T-helper 17 cell (primary cell): ENCODE results near the gene PRKAR1B. TPM values are rescaled to one million over a fixed set of nuclear protein-coding genes. Genes with fewer than 3 reads are reported as not detected.

Experiments used
- ATAC-seq: fragments of 150-1000 bp; cut with Tn5 transposase; 2 replicates; pipeline ENCODE4 v1.10.0; 2021; ENCODE audit warnings: mild to moderate bottlenecking, moderate library complexity
- DNase-seq, 3 donors: peaks; one replicate each; pipeline versions ENCODE4 v3.0.0 to v3.0.0-alpha.2; 2020 to 2021
- H3K9me3 ChIP-seq: one replicate; pipeline ENCODE4 v1.7.0; 2013; ENCODE audit warnings: low read length, mild to moderate bottlenecking; ENCODE audit not compliant: control insufficient read depth, poor library complexity, severe bottlenecking
- H3K27ac Mint-ChIP-seq: one replicate; pipeline ENCODE4 v1.8.0; 2022; ENCODE audit warnings: mild to moderate bottlenecking, moderate library complexity, mixed read lengths
- H3K27me3 Mint-ChIP-seq: one replicate; pipeline ENCODE4 v1.8.0; 2022; ENCODE audit warnings: mixed read lengths
- H3K36me3 Mint-ChIP-seq: one replicate; pipeline ENCODE4 v1.8.0; 2022; ENCODE audit warnings: low read depth, mixed read lengths
- H3K4me1 Mint-ChIP-seq: one replicate; pipeline ENCODE4 v1.8.0; 2022; ENCODE audit warnings: mild to moderate bottlenecking, mixed read lengths
- H3K4me3 Mint-ChIP-seq: one replicate; pipeline ENCODE4 v1.8.0; 2022; ENCODE audit warnings: mild to moderate bottlenecking, moderate library complexity, mixed read lengths
- total RNA-seq, 4 donors: library from RNA in 2 of 4; stranded (reverse) in 2 of 4; gene quantifications; one replicate each; pipeline ENCODE4 v1.2.3 and lab custom pipeline; 2022 to 2026

Gene PRKAR1B
- total RNA-seq, 2 donors from 2014 or later: 10.0 to 22.1 TPM

DNA sequence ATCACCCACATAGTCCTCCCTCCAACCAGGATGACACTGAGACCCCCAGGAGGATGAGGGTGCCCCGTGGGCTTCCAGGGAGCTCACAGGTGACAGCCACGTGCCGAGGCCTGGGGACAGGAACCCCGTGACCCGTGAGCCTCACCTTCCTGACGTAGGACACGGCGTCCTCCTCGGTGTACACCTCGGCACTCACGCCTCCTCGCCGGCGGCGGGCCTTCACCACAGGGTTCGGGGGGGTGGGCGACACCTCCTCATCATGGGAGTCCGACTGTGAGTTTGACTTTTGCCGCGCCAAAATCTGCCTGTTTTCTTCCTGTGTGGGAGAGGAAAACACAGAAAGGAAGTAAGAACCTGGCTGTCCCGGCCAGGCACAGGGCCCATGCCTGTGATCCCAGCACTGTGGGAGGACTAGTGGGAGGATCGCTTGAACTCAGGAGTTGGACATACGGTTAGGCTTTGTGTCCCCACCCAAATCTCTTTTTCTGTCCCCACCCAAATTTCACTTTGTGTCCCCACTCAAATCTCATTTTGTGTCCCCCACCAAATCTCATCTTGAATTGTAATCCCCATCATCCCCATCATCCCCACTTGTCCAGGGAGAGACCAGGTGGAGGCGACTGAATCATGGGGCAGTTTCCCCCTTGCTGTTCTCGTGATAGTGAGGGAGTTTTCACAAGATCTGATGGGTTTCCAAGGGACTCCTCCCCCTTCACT is 46.5 kb downstream of the PRKAR1B start:
- DNase-seq (no peak), ATAC-seq (no peak)
- no peak overlapping the region for H3K27ac Mint-ChIP-seq
- H3K9me3 ChIP-seq: no peaks in the 10 kb centered on the region
- H3K4me1 Mint-ChIP-seq: peaks cover 3% of the 10 kb centered on the region
- H3K36me3 Mint-ChIP-seq: peaks cover 2% of the 10 kb centered on the region
- H3K27me3 Mint-ChIP-seq: no peaks in the 10 kb centered on the region
- H3K4me3 Mint-ChIP-seq: no peak overlapping the region

DNA sequence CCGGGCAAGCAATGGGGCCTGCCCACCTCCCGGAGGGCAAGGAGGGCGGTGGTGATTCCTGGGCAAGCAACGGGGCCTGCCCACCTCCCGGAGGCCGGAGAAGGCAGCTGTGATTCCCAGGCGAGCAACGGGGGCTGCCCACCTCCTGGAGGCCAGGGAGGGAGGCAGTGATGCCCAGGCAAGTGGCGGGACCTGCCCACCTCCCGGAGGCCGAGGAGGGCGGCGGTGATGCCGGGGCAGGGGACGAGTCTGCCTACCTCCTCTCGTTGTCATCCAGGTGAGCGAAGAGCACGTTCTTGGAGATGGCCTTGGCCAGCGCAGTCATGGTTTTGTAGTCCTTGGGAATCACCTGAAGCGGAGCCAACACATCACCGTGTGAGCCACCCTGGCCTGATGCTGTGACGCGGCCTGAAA is 50.1 kb downstream of the PRKAR1B start:
- ATAC-seq (no peak), DNase-seq (no peak)
- Mint-ChIP-seq H3K27me3 (no peaks in the 10 kb centered on the region), H3K36me3 (peaks cover 2% of the 10 kb centered on the region), H3K4me3 (no peak overlapping the region), H3K27ac (no peak overlapping the region), H3K4me1 (peaks cover 3% of the 10 kb centered on the region)
- no peaks in the 10 kb centered on the region for H3K9me3 ChIP-seq

DNA sequence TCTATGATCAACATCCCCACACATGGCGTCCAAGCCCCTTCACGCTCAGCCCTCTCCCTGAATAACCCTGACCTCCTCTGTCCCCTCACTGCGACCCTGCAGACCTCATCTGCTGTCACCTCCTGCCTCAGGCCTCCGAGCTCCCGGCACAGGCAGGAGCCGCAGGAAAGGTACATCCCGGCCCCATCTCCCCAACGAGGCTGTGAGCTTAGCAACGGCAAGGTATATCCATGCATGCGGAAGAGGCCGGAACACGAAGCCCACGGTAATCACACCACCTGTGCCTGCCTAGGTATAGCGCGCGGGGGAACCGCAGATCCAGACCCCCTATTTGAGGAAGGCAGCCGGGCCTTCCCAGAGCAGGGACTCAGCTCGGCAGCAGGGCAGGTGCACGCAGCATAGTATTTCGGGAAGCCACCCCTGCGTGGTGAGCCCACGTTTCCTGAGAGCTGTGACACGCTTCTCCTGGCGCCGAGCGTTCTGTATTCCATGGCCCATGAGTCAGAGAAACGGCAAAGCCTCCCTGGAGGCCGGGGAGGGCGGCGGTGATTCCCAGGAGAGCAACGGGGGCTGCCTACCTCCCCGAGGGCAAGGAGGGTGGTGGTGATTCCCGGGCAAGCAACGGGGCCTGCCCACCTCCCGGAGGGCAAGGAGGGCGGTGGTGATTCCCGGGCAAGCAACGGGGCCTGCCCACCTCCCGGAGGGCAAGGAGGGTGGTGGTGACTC is 50.7 kb downstream of the PRKAR1B start:
- Mint-ChIP-seq H3K36me3 (peaks cover 4% of the 10 kb centered on the region), H3K4me1 (peaks cover 3% of the 10 kb centered on the region), H3K4me3 (no peak overlapping the region), H3K27me3 (no peaks in the 10 kb centered on the region), H3K27ac (no peak overlapping the region)
- DNase-seq: no peak
- H3K9me3 ChIP-seq: no peaks in the 10 kb centered on the region
- no peak for ATAC-seq

DNA sequence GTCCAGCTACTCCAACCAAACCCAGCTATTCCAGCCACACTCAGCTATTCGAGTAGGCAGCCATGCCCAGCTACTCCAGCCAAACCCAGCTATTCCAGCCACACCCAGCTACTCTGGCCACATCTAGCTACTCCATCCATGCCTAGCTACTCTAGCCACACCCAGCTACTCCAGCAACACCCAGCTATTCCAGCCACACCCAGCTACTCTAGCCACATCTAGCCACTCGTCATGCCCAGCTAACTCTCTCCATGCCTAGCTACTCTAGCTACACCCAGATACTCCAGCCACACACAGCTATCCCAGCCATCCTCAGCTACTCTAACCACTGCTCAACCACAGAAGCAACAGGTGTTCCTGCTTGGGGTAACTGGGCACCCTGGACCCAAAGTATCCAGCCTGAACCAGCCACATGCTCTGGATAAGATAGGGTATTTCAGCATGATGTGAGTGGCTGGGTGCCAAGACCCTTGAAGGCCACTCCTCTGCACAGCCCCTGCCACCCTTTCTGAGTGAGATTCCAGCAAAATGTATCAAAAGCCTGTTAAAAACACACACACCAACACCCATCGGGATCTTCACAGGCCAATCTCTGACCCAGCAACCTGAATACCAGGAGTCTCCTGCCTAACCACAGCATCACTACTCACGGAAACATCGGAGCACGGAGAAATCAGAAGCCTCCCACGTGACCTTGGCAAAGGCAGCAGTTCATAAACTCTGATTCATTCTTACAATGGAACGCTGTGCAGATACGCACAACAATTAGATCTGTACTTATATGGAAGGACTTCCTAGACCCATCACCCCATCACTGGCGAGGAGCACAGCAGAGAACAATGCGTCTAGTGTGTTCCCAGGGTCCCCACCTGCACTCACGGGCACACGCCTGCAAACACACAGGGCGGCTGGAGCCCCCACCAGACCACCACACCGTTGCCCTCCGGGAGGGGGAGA is 52.3 kb downstream of the PRKAR1B start:
- ATAC-seq: no peak
- H3K4me1 Mint-ChIP-seq: peaks cover 3% of the 10 kb centered on the region
- no peaks in the 10 kb centered on the region for H3K27me3 Mint-ChIP-seq

DNA sequence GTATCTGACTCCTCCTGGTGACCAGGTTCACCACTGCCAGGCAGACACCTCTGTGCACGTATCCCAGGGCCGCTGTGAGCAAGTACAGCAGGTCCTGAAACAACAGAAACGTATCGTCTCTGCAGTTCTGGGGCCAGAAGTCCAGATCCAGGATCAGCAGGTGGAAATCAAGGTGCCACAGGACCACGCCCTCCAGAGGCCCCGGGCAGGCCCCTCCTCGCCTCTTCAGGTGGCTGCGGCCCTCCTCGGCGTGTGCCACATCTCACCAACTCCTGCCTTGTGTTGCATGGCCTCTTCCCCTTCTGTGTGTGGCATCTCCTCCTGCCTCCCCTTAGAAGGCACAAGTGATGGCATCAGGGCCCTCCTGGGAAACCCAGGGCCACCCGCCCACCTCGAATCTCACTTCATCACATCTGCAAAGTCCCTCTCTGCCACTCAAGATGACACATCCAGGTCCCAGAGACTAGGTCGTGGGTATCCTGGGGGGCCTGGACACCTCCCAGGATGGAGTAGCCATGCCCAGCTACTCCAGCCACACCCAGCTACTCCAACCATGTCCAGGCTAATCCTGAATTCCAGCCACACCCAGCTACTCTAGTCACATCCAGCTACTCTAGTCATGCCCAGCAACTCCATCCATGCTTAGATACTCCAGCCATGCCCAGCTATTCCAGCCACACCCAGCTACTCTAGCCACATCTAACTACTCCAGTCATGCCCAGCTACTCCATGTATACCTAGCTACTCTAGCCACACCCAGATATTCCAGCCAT is 53.2 kb downstream of the PRKAR1B start:
- ATAC-seq (no peak), DNase-seq (no peak)
- Mint-ChIP-seq H3K27me3 (no peaks in the 10 kb centered on the region), H3K4me1 (peaks cover 3% of the 10 kb centered on the region), H3K27ac (no peak overlapping the region), H3K4me3 (no peak overlapping the region), H3K36me3 (peaks cover 4% of the 10 kb centered on the region)
- no peaks in the 10 kb centered on the region for H3K9me3 ChIP-seq

More for the DNA sequence above, 52.3 kb downstream of the PRKAR1B start:
- Mint-ChIP-seq H3K27ac (no peak overlapping the region), H3K4me3 (no peak overlapping the region), H3K36me3 (peaks cover 4% of the 10 kb centered on the region)
- H3K9me3 ChIP-seq: no peaks in the 10 kb centered on the region
- DNase-seq: no peak

DNA sequence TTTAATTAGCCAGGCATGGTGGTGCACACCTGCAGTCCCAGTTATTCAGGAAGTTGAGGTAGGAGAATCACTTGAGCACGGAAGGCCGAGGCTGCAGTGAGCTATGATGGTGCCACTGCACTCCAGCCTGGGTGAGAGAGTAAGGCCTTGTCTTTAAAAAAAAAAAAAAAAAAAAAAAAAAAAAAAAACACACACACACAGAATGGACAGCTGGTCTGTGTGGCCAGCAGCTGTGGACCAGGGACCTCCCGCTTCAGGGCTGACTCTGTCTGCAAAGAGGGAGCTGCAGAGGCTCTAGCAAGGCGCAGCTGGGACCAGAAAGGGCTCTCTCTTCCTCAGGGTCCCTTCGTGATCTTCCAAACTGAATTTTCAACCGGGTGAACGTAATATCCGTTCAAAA is 54.2 kb downstream of the PRKAR1B start:
- no peak for DNase-seq
- H3K4me3 Mint-ChIP-seq: no peak overlapping the region
- no peak overlapping the region for H3K27ac Mint-ChIP-seq
- H3K9me3 ChIP-seq: no peaks in the 10 kb centered on the region
- ATAC-seq: no peak
- no peaks in the 10 kb centered on the region for H3K27me3 Mint-ChIP-seq
- no peaks in the 10 kb centered on the region for H3K4me1 Mint-ChIP-seq
- peaks cover 2% of the 10 kb centered on the region for H3K36me3 Mint-ChIP-seq

DNA sequence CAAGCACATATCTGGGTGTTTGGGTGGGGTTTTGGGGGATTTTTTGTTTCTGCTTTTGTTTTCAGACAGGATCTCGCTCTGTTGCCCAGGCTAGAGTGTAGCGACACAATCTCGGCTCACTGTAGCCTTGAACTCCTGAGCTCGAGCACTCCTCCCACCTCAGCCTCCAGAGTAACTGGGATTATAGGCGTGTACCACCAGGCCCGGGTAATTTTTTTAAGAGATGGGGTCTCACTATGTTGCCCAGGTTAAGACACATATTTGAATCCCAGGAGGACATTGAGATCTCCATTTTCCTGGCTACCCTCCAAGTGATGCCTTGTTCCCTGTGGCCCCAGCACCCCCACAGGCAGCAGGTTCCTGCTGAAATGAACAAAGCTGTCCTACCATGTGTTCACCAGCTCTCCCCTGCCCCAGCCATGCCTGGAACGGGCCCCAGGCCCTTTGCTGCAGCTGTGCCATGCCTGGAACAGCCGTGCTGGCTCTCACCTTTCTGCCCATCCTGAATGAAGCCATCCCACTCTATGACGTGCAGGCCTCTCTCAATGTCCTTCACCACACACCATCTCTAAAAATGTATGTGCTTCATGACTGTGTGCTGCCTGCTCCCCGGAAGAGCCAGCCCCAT is 55.6 kb downstream of the PRKAR1B start:
- Mint-ChIP-seq H3K27ac (no peak overlapping the region), H3K27me3 (no peaks in the 10 kb centered on the region), H3K4me3 (no peak overlapping the region), H3K36me3 (peaks cover 2% of the 10 kb centered on the region), H3K4me1 (no peaks in the 10 kb centered on the region)
- no peaks in the 10 kb centered on the region for H3K9me3 ChIP-seq
- ATAC-seq: no peak
- DNase-seq: no peak

DNA sequence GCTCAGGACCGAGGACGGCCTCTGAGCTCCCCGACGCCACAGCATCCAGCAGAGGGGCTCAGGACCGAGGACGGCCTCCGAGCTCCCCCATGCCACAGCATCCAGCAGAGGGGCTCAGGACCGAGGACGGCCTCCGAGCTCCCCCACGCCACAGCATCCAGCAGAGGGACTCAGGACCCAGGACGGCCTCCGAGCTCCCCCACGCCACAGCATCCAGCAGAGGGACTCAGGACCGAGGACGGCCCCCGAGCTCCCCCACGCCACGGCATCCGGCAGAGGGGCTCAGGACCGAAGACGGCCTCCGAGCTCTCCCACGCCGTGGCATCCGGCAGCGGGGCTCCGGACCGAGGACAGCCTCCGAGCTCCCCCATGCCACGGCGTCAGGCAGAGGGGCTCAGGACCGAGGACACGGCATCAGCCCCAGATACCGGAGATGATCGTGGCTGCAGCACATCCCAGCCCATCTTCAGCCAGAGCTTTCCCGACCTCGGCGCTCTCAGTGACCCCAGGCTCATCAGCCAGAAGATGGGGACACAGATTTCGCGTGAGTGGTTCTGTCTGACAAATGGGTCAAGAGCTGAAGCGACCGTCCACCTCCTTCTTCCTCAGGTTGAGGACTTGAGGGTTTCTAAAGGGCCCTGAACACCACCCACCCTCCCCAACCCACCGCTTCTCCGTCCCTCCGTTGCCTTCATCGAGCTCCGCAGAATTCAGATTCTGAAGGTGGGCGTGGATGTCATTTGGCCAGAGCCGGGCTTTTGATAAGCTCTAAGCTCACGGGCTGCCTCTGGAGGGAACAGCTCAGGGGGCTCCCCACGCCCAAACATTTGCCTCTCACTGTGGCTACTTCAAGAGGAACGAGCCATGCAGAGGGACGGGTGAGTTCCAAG is 56.3 kb downstream of the PRKAR1B start:
- Mint-ChIP-seq H3K27ac (no peak overlapping the region), H3K27me3 (no peaks in the 10 kb centered on the region), H3K4me1 (no peaks in the 10 kb centered on the region), H3K4me3 (no peak overlapping the region), H3K36me3 (peaks cover 2% of the 10 kb centered on the region)
- H3K9me3 ChIP-seq: no peaks in the 10 kb centered on the region
- ATAC-seq: no peak
- no peak for DNase-seq

DNA sequence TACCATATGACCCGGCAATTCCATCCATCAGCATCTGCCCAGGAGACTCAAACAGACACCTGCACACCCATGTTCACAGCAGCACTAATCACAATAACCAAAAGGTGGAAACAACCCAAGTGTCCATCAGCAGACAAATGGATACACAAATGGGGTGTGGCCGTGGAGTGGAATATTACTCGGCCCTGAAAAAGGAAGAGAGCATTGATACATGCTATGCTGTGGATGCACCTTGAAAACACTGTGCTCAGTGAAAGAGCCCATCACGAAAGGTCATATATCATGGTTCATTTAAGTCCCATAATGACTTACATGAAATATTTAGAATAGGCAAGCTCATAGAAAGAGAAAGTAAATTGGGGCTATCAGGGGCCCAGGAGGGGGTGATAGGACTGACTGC is 58.1 kb downstream of the PRKAR1B start:
- H3K9me3 ChIP-seq: no peaks in the 10 kb centered on the region
- ATAC-seq: no peak
- Mint-ChIP-seq H3K36me3 (peaks cover 2% of the 10 kb centered on the region), H3K27me3 (no peaks in the 10 kb centered on the region), H3K27ac (no peak overlapping the region), H3K4me3 (no peak overlapping the region), H3K4me1 (no peaks in the 10 kb centered on the region)
- DNase-seq: no peak

DNA sequence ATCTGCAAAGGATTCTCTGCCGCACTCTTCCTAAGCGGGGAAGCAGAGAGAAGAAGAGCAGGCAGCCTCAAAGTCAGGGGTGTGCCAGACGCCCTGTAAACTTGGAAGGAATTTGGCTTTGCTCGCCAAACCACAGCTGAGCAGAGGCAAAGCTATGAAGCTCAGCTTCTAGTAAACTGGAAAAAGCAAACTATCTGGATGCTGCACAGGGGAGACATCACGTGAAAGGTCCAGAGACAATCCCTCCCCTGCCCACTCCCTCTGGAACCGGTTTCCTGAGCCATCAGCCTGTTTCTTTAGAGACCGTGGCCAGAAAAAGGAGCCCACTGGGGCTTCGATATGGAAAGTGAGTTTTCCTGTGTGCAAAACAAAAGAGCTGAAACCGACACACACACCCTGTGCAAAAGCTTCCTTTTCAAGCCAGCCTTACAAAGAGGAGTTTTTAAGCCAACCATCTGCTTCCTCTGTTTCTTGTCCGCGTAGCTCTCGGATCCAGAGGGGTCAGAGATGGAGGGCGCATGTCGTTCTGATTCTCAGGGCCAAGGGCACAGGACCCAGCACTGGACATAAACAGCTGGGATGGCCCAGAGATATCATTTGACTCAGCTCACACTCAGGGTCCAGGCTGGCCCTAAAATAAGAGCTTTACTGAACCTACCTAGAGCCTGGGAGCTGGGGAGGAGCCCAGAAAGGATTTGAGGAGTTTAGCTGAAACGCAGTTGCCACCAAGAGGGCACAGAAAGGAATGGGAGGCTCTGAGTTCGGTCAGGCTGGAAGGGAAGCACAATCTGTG is 58.7 kb downstream of the PRKAR1B start:
- no peak for ATAC-seq
- peaks cover 2% of the 10 kb centered on the region for H3K36me3 Mint-ChIP-seq
- H3K9me3 ChIP-seq: no peaks in the 10 kb centered on the region
- no peaks in the 10 kb centered on the region for H3K27me3 Mint-ChIP-seq
- H3K4me3 Mint-ChIP-seq: no peak overlapping the region
- DNase-seq: no peak
- H3K27ac Mint-ChIP-seq: no peak overlapping the region
- no peaks in the 10 kb centered on the region for H3K4me1 Mint-ChIP-seq
